Cardiac fibroblast (primary cell): Measurements from ENCODE around the gene BLACAT1.

ENCODE experiments used
- DNase-seq, 2 donors: peaks; one replicate each; pipeline versions ENCODE4 v3.0.0 to v3.0.0-alpha.2; 2010; ENCODE audit warnings: low read depth in 2 of 2
- H3K4me3 ChIP-seq, 2 donors: replicated peaks in 1 of 2; 1 replicate in 1 of 2; 2 replicates in 1 of 2; pipeline ENCODE4 v1.5.1; 2011; ENCODE audit warnings: low read depth in 2 of 2, low read length in 2 of 2, mild to moderate bottlenecking in 2 of 2, moderate library complexity in 1 of 2
- CTCF ChIP-seq: IDR thresholded peaks from one replicate; pipeline ENCODE4 v1.5.1; 2011; ENCODE audit warnings: low read depth, mild to moderate bottlenecking, low read length, inconsistent platforms

BLACAT1 gene

GRCh38 chr1:205456383-205456867 lies 580 bp upstream of the BLACAT1 start:
- H3K4me3 ChIP-seq: no peak overlapping the region
- DNase-seq: no peak
- TF ChIP-seq CTCF: no peak

- DNase-seq: no peak
These were observed 926 bp downstream of the BLACAT1 start for GRCh38 chr1:205454903-205455335.

DNA sequence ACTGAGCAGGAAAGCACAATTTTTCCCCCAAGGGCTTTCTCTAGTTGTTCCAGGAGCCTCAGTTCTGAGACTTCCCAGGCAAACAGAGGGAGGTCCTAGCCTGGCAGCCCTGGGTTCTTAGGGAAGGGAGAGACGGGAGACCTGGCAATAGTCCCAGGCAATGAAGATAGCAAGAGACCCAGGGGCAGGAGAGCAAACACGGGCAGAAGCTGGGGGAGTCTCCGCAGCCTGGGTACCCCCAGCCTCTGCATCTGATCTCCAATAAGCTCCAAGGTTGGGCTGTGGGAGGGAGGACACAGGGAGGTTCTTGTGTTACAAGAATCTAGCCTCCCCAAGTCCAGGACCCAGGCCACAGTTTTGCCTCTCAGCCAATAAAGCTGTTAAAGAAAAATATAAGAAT lies 2.4 kb downstream of the BLACAT1 start:
- DNase-seq: peak in 1 of 2 donors; percentile 35
- no peak for TF ChIP-seq CTCF
- H3K4me3 ChIP-seq: no peak overlapping the region

More at GRCh38 chr1:205454903-205455335, 926 bp downstream of the BLACAT1 start:
- TF ChIP-seq CTCF: no peak
- no peak overlapping the region for H3K4me3 ChIP-seq

DNA sequence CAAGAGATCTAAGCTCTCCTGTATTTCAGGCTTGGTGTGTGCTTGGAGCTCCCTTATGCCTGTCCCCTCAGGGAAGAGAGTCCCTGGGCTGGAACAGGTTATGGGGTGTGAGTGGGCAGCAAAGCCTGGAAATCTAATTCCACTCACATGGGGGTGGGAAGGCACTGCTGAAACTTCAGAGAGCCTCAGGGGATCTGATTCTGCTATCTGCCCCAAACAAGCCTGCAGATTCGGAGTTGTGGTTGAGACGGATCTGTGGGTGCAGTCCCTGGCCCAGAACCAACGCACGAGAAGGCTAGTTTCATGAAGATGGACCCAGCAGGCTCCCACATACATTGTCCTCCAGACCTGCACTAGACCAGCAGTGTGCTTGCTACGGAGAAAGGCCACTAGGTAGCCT lies 2.9 kb downstream of the BLACAT1 start:
- no peak overlapping the region for H3K4me3 ChIP-seq
- TF ChIP-seq CTCF: no peak
- DNase-seq: no peak

DNA sequence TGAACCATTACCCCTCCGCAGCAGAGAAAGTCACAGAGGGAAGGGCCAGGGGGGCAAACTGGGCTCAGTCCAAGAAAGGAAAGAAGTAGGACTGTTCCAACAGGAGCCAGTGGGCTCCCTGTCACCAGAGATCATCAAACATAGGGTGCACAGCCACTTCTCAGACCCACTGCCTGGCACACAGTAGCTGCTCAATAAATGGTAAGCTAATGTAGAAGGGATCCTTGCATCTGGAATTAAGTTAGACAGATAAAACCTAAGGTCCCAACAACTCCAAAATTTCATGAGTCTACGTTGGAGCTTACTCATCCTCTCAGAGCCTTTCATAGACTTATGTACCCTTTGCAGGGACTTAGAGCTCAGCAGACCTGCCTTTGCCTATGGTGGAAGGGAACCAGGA lies 3.5 kb downstream of the BLACAT1 start:
- no peak for DNase-seq
- H3K4me3 ChIP-seq: no peak overlapping the region
- no peak for TF ChIP-seq CTCF

- no peak for DNase-seq
- no peak for TF ChIP-seq CTCF
- H3K4me3 ChIP-seq: no peak overlapping the region
These were observed 4.1 kb downstream of the BLACAT1 start for GRCh38 chr1:205451759-205452164.

- no peak overlapping the region for H3K4me3 ChIP-seq
- TF ChIP-seq CTCF: no peak
- DNase-seq: no peak
These were observed 4.6 kb downstream of the BLACAT1 start for GRCh38 chr1:205451202-205451601.
